ENCODE results near the gene FBXO42.
"Not testable (repeated sequence)": the region's sequence is repeated elsewhere in the genome, so short reads cannot be mapped to it uniquely, and the experiment has no call there.

FBXO42 gene

DNA sequence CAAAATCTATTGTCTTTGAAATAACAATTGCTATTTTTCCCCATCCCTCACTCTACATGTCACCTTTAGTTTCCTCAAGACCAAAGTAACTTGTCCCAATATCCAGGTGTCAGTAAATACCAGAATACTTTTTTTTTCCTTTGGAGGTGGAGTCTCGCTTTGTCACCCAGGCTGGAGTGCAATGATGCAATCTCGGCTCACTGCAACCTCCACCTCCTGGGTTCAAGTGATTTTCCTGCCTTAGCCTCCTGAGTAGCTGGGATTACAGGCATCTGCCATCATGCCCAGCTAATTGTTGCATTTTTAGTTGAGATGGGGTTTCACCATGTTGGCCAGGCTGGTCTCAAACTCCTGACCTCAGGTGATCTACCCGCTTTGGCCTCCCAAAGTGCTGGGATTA, 94.7 kb downstream of the FBXO42 start:
- not testable (repeated sequence) for DNase-seq

DNA sequence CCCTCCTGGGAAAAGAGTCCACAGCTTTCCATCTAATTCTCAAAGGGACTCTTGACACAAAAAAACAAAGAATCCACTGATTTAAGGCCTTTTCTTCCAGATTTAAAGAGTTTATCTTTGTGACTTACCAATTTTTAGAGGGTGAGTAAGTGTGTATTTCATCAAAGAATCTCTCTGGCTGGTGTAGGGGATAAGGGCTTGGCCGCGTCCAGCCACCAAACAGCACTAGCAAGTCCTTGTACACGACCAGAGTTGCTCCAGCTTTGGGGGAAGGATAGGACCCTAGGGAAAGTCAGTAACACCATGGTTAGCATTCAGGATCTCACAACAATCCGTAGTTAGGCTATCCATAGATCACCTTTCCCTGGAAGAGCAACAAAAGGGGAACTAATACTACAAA, 95.8 kb downstream of the FBXO42 start:
- DNase-seq: no peak

DNA sequence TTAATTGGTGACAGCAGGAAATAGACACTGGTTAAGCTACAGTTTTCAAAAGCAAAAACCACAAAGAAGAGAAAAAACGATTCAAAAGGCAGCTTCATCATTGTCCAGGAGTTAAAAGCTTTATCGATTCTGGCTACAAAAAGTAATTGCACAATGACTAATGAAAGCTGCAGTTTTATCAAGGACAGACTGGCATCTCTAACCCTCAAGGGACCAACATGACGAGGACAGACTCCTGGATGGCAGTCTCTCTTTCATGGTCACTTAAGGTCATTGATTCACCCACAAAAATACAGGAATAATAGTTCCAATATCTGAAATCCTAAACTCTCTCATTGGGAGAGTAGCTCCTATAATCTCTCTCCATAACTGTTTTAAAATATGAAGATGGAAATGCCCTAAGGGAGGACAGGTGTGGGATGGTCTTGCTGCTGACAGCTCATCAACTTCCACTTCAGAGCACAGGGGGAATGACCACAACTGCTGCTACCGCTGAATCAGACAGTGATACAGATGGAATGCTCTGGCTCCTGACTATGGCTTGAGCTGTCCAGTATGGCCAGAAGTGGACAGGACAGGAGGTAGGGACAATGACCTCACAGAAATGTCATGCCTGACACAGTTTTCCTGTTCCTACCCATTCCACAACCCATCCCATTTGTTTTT, 97.9 kb downstream of the FBXO42 start:
- no peak for DNase-seq

DNA sequence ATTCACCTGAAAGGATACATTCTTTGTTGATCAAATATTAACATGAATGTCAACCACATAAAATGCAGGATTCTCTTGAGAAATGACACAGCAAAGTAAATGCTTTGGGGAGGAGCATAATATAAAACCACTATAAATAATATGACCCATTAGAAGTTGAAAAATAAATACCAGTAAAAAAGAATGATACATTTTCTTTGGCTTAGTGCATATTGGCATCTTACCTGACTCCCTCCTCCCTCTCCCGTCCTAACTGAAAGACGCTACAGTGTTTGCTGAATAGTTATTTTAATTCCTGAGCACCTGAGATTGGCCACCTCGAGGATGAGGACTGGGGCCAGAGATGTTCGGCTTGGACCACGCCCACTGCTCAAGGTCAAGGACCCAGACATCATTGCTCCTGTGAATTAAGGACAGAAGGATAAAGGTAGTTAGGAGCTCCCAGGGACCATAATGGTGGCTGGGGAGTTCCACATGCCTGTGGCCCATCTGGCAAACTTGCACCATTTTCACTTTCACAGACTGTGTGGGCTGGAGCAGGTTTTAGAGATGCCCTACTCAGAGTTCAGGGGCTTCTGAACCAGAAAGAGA, 98.9 kb downstream of the FBXO42 start:
- no peak for DNase-seq

DNA sequence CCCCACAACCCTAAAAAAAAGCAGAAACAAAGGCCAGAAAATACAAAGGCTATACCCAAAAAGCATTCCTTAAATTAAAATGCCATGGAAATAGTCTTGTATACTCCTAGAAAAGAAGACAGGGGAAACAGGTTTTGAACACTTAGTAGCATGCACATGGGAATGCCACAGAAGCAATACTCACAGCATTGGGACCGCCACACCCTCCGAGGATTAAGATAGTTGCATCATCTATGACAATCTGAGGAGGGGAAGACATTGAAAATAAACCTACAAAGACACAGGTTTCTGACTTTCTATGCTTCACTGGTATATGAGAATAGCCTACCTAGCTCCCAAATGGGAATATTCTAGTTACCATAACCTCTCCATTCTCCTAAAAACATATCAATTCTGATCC, 99.4 kb downstream of the FBXO42 start:
- no peak for DNase-seq

DNA sequence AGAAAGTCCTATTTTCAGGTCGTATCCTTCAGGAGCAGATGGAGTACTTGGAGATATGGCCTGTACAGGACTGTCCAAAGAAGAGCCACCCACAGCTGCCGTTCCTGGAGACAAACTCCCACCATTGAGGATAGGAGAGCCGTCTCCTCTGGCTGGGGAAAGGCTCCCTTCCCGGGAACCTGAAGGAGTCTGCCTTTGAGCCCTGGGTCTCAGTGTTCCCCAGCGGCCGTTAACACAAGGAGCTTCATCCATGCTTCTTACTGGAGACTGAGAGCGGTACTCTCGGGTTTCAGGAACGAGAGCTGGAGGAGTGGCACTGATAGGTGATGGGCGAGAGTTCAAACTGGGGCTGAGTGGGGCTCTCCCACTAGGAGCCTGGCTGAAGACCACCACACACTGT, 100.9 kb downstream of the FBXO42 start:
- no peak for DNase-seq

DNA sequence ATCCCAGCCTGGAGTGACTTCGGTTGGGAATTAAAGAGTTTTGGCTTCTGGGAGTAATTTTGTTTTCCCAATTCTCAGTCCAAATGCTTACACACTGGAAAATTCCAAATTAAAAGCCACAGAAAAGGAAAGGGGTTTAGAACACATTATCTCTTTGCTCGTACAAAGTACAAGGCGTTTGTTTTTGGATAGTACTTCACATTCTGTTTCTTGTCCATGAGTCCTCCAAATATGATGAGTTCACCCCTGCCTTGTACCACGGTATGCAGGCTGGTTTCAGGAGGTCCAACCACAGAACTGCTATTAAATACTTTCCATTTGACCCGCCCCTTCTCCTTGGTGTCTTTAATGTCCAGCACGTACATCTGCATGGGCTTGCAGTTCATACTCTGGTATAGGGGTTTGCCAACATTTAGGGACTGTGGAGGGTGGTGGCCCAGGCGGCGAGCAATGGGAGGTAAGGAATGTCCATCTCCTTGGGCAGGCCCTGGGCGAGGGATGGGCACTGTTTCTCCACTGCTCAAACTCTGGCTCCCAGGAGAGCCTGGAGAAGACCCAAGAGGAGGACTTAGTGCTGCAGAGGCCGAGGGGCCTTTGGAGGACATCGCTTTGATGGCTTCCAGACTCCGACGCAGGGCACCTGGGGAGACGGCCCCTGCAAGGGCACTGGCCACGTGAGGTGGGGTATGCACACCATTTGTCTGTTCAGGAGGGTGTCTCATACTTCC, 101.6 kb downstream of the FBXO42 start:
- DNase-seq: no peak

DNA sequence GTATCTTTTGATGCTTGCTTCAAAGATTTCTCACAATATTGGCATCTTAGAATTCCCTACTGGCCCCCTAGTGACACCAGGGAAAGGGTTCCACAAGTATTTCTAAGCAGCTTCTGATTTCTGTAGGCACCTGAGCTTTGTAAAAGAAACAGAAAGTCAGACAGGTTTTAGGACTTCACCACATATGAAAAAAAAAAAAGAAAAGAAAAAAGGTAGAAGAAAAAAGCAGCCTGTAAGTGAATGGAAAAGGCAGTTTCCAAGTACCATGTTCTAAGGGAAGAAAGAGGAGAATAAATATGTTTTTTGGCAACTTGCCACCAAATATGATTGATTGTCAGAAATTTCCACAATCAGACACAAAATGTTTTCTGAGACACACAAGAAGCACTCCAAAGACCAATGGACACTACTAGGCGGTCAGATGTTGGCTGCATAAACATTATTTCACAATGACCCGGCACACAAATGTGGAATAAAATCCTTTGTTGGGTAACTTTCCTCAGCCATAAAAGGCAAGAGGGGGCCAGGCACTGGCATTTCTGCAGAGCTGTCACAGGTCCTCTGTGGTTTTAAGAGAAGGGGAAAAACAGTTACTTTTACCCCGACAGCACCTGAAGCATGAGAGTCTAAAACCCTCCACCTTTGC, 102.6 kb downstream of the FBXO42 start:
- no peak for DNase-seq

DNA sequence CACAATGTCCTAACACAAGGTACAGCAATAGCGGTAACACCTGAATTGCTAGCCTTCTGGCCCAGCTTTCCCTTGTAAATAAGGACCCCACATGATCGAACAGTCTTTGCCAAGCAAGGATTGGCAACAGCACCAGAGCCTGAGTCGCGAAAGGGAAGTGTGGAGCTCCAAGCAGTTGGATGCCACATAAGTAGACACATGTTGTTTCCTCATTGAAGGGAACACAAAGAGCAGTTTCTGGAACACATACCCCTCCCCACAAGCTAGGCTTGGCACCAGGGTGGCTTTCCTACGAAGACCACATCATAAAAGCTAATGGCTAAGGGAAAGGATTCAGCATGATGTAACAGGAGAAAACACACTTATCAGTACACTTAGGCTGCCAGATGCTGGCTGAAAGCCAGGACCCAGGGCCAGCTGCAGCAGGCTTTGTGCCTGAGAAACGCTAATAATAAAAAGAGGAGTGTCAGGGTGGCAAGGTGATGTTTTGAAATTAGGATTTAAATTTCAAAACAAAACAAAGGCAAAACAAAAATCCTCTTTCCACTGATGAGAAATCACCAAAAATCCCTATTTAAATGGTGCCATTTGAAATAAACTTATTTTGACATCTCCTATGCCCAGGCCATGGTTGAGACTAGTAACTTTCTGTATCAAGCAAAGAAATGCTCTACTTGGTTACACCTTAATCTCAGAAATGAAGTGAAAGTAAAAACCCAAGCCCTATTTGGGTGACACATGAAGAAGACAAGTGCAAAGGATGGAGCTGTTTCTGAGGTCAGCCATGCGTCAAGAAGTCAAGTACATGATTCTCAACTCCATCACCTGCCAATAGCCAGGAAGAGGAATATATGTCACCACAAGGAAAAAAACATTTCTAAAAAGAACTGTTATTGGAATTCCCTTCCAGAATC, 103.4 kb downstream of the FBXO42 start:
- DNase-seq: peak; percentile 67

DNA sequence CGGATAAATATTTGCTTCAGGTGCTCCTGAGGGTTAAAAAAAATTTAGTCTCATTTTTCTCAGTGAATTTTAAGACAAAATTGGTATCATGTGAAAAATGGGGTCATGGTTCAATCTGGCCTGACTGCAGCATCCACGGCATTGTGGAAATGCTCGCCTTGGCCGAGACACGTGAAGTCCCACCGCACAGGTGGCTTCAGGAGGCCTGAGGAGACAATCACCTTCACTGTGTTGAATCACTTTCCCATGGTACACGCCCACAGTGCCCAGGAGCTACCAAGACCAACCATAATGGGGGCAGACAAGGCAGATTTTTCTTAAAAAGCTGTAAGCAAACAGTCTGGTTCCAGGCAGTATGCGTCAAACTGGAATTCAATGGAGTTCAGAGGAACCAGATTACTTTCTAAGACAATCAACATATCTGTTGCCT, 104.3 kb downstream of the FBXO42 start:
- no peak for DNase-seq

DNA sequence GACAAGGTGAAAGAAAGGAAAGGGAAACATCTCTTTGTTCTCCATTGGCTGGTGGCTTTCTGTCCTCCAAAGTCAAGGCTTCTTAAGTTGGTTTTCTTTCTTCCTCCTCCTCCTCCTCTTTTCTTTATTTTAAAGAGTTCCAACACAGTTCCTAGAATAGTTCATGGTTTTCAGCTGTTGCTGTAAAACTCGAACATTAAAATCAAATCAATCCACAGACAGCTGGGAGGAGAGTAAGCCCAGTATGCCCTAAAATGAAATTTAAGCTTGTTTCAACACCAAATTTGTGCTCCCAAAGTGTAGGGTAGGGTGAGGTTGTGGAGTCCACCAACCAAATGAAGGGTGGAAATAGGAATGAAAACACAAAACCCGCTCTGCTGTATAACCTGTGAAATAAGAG, 104.8 kb downstream of the FBXO42 start:
- DNase-seq: no peak

DNA sequence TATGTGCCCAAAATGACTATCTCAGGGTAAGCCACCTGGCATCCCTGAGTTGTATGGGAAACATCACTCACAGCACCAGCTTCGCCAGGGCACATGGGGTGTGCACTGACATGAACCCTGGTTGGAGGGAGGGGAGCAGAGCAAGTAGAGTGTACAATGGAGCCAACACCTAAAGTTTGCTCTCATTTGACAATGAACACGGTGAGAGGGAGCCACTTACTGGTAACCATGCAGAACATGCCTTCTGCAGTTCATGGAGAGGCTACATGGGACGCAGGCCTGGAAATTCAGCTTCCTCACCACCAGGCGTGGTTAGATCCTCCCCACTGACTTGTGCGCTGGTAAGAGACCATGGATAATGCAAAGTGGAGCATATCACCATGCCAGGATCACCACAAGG, 105.3 kb downstream of the FBXO42 start:
- DNase-seq: no peak

DNA sequence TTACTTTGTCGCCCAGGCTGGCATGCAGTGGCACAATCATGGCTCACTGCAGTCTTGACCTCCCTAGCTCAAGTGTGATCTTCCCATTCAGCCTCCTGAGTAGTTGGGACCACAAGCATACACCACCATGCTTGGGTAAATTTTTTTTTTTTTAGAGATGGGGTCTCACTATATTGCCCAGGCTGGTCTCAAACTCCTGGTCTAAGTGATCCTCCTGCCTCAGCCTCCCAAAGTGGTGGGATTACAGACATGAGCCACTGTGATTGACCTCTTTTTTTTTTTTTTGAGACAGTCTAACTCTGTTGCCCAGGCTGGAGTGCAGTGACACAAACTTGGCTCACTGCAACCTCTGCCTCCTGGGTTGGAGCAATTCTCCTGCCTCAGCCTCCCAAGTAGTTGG, 106.0 kb downstream of the FBXO42 start:
- not testable (repeated sequence) for DNase-seq

DNA sequence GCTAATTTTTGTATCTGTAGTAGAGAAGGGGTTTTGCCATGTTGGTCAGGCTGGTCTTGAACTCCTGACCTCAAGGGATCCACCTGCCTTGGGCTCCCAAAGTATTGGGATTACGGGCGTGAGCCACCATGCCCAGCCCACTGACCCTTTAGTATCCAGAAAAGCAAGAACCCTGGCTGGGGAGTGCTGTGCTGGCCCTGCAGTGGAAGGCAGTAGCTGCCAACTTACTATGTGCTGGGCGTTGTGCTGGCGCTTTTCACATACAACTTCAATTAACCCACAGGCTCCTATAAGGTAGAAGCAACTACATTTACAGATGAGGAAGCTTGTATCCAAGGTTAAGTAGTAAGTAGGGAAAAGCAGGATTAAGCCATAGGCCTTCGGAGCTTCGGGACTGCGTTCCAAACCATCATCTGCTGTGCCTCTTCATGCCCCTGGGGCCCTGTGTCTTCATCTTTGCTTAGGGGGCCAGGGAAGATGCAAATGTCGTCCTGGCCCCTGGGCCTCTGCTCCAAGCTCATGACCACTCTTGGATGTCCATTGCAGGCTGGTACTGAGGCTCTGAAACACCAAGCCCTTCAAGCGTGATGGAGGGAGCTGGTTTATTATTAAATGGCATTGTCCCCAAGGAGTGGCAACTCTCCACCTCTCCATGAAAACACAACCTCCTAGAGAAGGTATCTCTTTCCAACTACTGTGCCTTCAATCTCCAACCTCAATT, 106.6 kb downstream of the FBXO42 start:
- no peak for DNase-seq

DNA sequence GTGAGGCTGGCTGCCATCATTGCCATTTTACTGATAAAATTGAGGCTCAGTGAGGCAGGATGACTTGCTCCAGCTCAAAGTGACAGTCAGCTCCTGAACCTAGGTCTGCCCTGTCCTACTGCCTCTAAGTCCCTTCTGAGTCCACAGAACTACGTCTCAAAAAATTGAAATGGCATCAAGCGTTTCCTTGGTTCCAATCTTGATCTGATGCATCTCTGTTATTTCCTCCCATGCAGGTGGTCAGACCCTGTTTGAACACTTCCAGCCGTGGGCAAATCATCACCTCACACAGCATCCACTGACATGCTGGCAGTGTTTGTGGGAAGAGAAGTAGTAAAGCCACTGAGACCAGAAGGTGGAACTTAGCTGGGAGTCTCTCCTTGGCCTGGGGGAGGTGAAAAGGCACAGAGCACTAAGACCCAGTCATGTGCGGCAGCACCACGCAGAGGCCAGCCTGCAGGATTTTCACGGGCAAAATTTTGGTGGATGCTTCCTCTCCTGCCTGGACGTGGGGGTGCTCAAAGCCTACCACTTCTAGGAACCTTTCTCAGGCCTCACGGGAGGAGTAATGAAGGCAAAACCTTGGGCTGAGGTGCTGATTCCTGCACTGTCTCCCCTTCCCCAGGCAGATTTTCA, 107.5 kb downstream of the FBXO42 start:
- no peak for DNase-seq

DNA sequence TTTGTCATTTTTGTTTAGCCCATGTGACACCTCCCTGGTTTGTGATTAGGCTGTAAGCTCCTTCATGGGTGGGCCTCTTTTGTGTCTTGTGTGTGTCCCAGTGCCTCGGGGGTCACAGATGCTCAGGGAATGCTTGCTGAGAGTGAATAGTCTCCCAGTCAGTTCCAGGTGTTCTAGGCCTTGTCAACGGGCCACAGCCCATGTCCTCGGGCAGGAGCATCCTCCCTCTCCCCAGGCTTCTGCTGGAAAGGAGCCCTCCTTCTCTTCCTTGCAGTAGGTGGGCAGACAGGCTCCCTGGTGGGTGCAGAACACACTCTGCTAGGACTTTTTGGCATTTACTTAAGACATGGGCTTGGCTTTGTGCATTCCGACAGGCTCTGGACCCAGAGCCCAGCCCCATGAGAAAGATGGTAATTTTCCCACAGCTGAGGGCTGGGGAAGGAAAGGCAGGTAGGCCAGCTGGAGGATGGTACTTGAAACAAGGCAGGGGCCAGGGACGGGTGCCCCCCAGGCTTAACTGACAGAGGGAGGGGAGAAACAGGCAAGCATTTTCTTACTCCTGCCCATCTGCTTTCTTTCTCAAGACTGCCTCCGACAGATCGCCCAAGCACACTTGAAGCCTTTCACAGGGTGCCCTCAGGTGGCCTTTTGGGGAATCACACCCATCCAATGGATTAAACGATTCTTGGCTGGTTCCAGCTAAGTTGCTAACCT, 108.2 kb downstream of the FBXO42 start:
- peak; percentile 30 for DNase-seq

DNA sequence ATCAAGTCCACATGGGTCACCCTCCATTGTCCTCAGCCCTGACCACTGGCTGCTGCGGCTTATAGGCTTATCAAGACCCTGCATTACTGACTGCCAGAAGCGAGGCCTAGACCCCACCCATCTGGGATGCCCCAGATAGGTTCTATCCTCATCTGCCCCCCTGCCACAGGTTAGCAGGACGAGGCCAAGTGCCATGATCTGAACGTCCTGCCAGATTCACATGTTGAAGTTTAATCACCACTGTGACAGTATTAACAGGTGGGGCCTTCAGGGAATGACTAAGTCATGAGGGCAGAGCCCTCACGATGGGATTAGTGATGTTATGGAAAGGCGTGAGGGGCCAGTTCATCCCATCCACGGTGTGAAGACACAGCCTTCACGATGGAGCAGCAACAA, 109.1 kb downstream of the FBXO42 start:
- DNase-seq: no peak

DNA sequence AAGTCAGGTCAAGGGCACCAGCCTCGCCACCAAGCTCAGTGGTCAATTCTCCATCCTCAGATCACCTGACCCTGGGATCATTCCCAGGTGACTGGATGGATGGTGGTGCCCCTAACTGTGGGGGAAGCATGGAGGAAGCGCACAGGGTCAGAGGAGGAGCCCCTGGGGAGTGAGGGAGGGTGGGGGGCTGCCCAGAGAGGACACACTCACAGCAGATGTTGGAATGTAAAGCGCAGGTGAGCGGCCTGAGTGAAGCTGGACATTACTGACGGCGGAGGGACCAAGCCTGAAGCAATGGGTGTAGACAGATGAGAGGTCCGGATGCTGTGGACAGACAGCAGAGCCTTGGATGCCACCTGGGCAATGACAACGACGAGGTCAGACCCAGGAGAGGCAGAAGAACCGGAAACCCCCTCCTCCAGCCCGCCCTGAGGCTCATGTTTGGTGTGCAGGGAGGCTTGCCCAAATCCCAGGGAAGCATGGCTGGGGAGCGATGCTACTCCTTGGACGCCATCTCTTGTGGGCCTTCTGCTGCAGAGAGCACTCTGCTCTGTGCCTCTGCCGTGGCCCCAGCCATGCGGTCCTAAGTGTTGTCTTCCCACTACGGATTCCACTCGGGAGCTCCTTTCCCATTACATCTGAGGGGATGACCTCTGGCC, 109.6 kb downstream of the FBXO42 start:
- DNase-seq: no peak

DNA sequence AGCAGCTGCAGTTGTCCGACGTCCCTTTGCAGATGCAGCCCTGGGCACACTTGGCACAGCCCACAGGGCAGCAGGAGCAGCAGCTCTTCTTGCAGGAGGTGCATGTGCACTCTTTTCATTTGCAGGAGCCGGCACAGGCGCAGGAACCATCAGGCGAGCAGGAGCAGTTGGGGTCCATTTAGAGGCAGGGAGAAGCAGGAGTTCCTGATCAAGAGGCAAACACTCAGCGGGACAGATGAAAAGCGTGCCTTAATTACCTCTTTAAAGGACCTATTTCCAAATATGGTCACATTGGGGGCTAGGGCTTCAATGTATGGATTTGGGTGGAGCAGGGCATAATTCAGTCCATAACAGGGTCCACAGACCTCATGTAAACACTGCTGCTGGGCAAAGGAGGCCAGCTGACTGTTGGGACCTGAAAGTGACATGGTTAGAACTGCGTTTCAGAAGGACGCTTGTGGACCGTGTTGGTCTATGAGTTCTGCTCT, 111.0 kb downstream of the FBXO42 start:
- DNase-seq: no peak

DNA sequence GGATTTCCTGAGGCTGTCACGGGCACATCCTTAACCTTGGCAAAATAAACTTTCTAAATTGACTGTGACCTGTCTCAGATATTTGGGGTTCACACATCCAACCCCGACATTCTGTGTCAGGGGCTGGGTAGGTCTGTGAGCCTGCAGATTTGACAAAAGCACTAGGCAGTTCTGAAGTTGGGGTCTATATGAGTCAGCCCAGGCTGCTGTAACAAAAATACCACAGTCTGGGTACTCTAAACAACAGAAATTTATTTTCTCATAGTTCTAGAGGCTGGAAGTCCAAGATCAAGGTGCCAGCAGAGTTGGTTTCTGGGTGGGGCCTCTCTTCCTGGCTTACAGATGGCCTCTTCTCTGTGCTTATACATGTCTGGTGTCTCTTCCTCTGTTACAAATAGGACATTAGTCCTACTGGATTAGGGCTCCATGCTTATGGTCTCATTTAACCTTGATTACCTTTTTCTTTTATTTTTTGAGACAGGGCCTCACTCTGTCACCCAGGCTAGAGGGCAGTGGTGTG, 112.2 kb downstream of the FBXO42 start:
- no peak for DNase-seq
